Endothelial cell of umbilical vein (primary cell): ENCODE results near the gene CTNNA2. TPM values are rescaled to one million over a fixed set of nuclear protein-coding genes. Genes with fewer than 3 reads are reported as not detected.

Experiments used
- BruUV-seq: library from RNA; stranded (reverse); fragments of 400-500 nt; replicated peaks from 2 replicates; lab custom pipeline; 2021; lab: Mats Ljungman, UMichigan
- CTCF ChIA-PET: fragments of 300-600, 350-600 bp; sonication (Branson Sonifier 250); formaldehyde crosslinking; loops from one replicate; lab custom pipeline; 2021; ENCODE audit warnings: antibody characterized with exemption, inconsistent platforms; lab: Charles Lee
- POLR2A ChIA-PET: fragments of 300-600, 350-600 bp; sonication (Branson Sonifier 250); formaldehyde crosslinking; loops from one replicate; lab custom pipeline; 2021; ENCODE audit warnings: antibody characterized with exemption, inconsistent platforms; lab: Charles Lee
- DNase-seq: peaks from one replicate; pipeline ENCODE4 v3.0.0-alpha.2; 2011; ENCODE audit warnings: low read depth, low spot score
- FAIRE-seq: peaks from 2 replicates; lab custom pipeline; 2011; peaks lifted over from hg19 to GRCh38; lab: Jason Lieb, UNC
- H2AFZ ChIP-seq: 2 replicates; pipeline ENCODE4 v1.6.0; 2012; ENCODE audit warnings: low read depth, low read length, control low read depth, inconsistent platforms
- H3K27ac ChIP-seq: 2 replicates; pipeline ENCODE4 v1.5.1; 2011; ENCODE audit warnings: low read depth, mild to moderate bottlenecking, control low read depth, low read length, moderate library complexity; ENCODE audit not compliant: insufficient read depth
- H3K27me3 ChIP-seq, 2 experiments: 2 replicates each; pipeline versions ENCODE4 v1.6.0 to v1.6.1; 2011; ENCODE audit warnings: low read length in 2 of 2, mixed read lengths in 1 of 2; ENCODE audit not compliant: control insufficient read depth in 2 of 2, insufficient read depth in 2 of 2
- H3K36me3 ChIP-seq, 2 experiments: 2 replicates in 1 of 2; 3 replicates in 1 of 2; pipeline ENCODE4 v1.5.1; 2011; ENCODE audit warnings: low read length in 2 of 2, mild to moderate bottlenecking in 1 of 2, moderate library complexity in 1 of 2; ENCODE audit not compliant: control insufficient read depth in 2 of 2, insufficient read depth in 2 of 2; ENCODE audit errors: extremely low read depth in 1 of 2
- H3K4me1 ChIP-seq: 3 replicates; pipeline ENCODE4 v1.5.1; 2011; ENCODE audit warnings: mild to moderate bottlenecking, low read length; ENCODE audit not compliant: control insufficient read depth, insufficient read depth; ENCODE audit errors: extremely low read depth
- H3K4me2 ChIP-seq: 2 replicates; pipeline ENCODE4 v1.6.1; 2011; ENCODE audit warnings: low read length, control low read depth, mixed read lengths; ENCODE audit not compliant: insufficient read depth
- H3K4me3 ChIP-seq, 3 experiments: fragments of 200-600 bp in 1 of 3; sonication (generic), shearing (Covaris generic) in 1 of 3; replicated peaks in 1 of 3; 2 replicates each; pipeline ENCODE4 v1.5.1; 2011 to 2016; ENCODE audit warnings: control low read depth in 3 of 3, low read length in 3 of 3, mild to moderate bottlenecking in 2 of 3, inconsistent platforms in 1 of 3, low read depth in 1 of 3, moderate library complexity in 1 of 3; ENCODE audit not compliant: insufficient read depth in 1 of 3
- H3K79me2 ChIP-seq: 2 replicates; pipeline ENCODE4 v1.6.0; 2012; ENCODE audit warnings: low read length, inconsistent platforms; ENCODE audit not compliant: control insufficient read depth, insufficient read depth
- H3K9ac ChIP-seq: replicated peaks from 2 replicates; pipeline ENCODE3; 2011; ENCODE audit warnings: low read length, control low read depth; ENCODE audit not compliant: insufficient read depth; ENCODE audit errors: extremely low read depth
- H3K9me1 ChIP-seq: replicated peaks from 3 replicates; pipeline ENCODE4 v1.6.0; 2011; ENCODE audit warnings: mild to moderate bottlenecking, low read length; ENCODE audit not compliant: control insufficient read depth, insufficient read depth; ENCODE audit errors: extremely low read depth
- H3K9me3 ChIP-seq: replicated peaks from 2 replicates; pipeline ENCODE4 v1.5.1; 2012; ENCODE audit warnings: low read length, inconsistent platforms; ENCODE audit not compliant: control insufficient read depth, insufficient read depth
- H4K20me1 ChIP-seq: replicated peaks from 2 replicates; pipeline ENCODE3; 2011; ENCODE audit warnings: mild to moderate bottlenecking, low read length; ENCODE audit not compliant: control insufficient read depth, insufficient read depth; ENCODE audit errors: extremely low read depth
- CTCF ChIP-seq, 2 donors: IDR thresholded peaks; 1 replicate in 1 of 2; 2 replicates in 1 of 2; pipeline ENCODE4 v1.5.1; 2011; ENCODE audit warnings: low read length in 2 of 2, mild to moderate bottlenecking in 2 of 2, moderate library complexity in 2 of 2, control low read depth in 1 of 2, inconsistent platforms in 1 of 2, low read depth in 1 of 2; ENCODE audit not compliant: insufficient read depth in 1 of 2; ENCODE audit errors: extremely low read depth in 1 of 2
- EZH2 ChIP-seq: IDR thresholded peaks from 2 replicates; pipeline ENCODE4 v1.6.1; 2012; ENCODE audit warnings: borderline replicate concordance, low read depth, mild to moderate bottlenecking, moderate library complexity, low read length, inconsistent platforms; ENCODE audit not compliant: severe bottlenecking
- FOS ChIP-seq: IDR thresholded peaks from 2 replicates; pipeline ENCODE4 v1.6.1; 2011; ENCODE audit warnings: mild to moderate bottlenecking, low read length, moderate library complexity, borderline replicate concordance; ENCODE audit not compliant: insufficient read depth
- GATA2 ChIP-seq: IDR thresholded peaks from 2 replicates; pipeline ENCODE4 v1.7.0; 2011; ENCODE audit warnings: low read depth, mild to moderate bottlenecking, moderate library complexity, mixed read lengths, low read length; ENCODE audit not compliant: insufficient read length, insufficient read depth
- JUN ChIP-seq: IDR thresholded peaks from 2 replicates; pipeline ENCODE4 v1.6.1; 2011; ENCODE audit warnings: borderline replicate concordance, low read depth; ENCODE audit not compliant: insufficient read length, insufficient read depth
- MAX ChIP-seq: IDR thresholded peaks from 2 replicates; pipeline ENCODE4 v1.6.1; 2011; ENCODE audit not compliant: insufficient read depth, insufficient read length
- MYC ChIP-seq: IDR thresholded peaks from one replicate; pipeline ENCODE4 v1.6.1; 2011; ENCODE audit warnings: mild to moderate bottlenecking, low read depth, low read length
- POLR2A ChIP-seq: IDR thresholded peaks from 2 replicates; pipeline ENCODE4 v1.6.1; 2012; ENCODE audit warnings: low read depth, mild to moderate bottlenecking, control low read depth, low read length
- POLR2AphosphoS5 ChIP-seq: IDR thresholded peaks from 2 replicates; pipeline ENCODE4 v1.6.1; 2012; ENCODE audit warnings: low read depth, mild to moderate bottlenecking, control low read depth, low read length, moderate library complexity; ENCODE audit not compliant: insufficient read depth
- dilution Hi-C: fragments of 300-500 bp; cut with MboI; formaldehyde crosslinking; loops from one replicate; pipeline ENCODE4 v1.15.0; 2019; ENCODE audit warnings: low sequenced_read_pairs; ENCODE audit not compliant: extremely low pct_ligation_motif_present
- intact Hi-C: fragments of 100-400 bp; cut with micrococcal nuclease; formaldehyde crosslinking; loops from one replicate; pipeline ENCODE4 v1.10.0; 2022
- polyA plus RNA-seq, 4 experiments: library from polyadenylated mRNA; depleted of rRNA in 3 of 4; stranded (reverse) in 3 of 4; unstranded in 1 of 4; fragments of >200 nt; gene quantifications; 2 replicates each; pipeline versions ENCODE4 v1.2.1 to v1.2.3, GENCODE V29; 2011 to 2012; ENCODE audit warnings: missing spikeins in 1 of 4
- total RNA-seq: library from RNA; stranded (reverse); gene quantifications from 2 replicates; pipeline ENCODE4 v1.2.3, GENCODE V29; 2021

Gene CTNNA2
- total and polyA plus RNA-seq, 2 donors (not counting 3 experiments of a cell fraction or from before 2014, with no cell fraction given), result not detected

- FAIRE-seq (no peak), DNase-seq (no peak)
- dilution Hi-C loops (no loop called here), intact Hi-C loops (no loop called here)
- H2AFZ ChIP-seq, result no peak overlapping the region
- no peaks in the 10 kb centered on the region for H3K27me3 ChIP-seq
- H3K79me2 ChIP-seq, result no peaks in the 10 kb centered on the region
- no peaks in the 10 kb centered on the region for H4K20me1 ChIP-seq
- H3K36me3 ChIP-seq, result no peaks in the 10 kb centered on the region
- H3K4me3 ChIP-seq, result no peak overlapping the region
- no TSS peak for BruUV-seq
- no peaks in the 10 kb centered on the region for H3K4me1 ChIP-seq
- TF ChIP-seq FOS, result no peak
- no peak for TF ChIP-seq POLR2AphosphoS5
- TF ChIP-seq POLR2A, result no peak
- no peak for TF ChIP-seq JUN
- no peak for TF ChIP-seq EZH2
- TF ChIP-seq CTCF (IDR thresholded peaks at IDR 0.05; ENCODE audit: extremely low read depth in 1 of 2, insufficient read depth in 1 of 2, low read depth in 1 of 2, low read length in 2 of 2), result no peak
- H3K4me2 ChIP-seq, result no peak overlapping the region
- H3K9me3 ChIP-seq, result peaks cover 4% of the 10 kb centered on the region
- no peak overlapping the region for H3K9ac ChIP-seq
- no peak overlapping the region for H3K27ac ChIP-seq
- CTCF ChIA-PET, result no interaction called here
- POLR2A ChIA-PET, result no interaction called here
- no peaks in the 10 kb centered on the region for H3K9me1 ChIP-seq
These were observed 897.5 kb downstream of the CTNNA2 start for GRCh38 chr2:80410346-80410745.

- no peaks in the 10 kb centered on the region for H3K27me3 ChIP-seq
- H3K36me3 ChIP-seq, result no peaks in the 10 kb centered on the region
- H3K4me1 ChIP-seq, result no peaks in the 10 kb centered on the region
- no TSS peak for BruUV-seq
- H3K27ac ChIP-seq, result no peak overlapping the region
- FAIRE-seq (no peak), DNase-seq (no peak)
- H3K4me3 ChIP-seq, result no peak overlapping the region
- no peaks in the 10 kb centered on the region for H3K79me2 ChIP-seq
- no peak for TF ChIP-seq POLR2A
- no peak for TF ChIP-seq MYC
- no peak for TF ChIP-seq JUN
- no peak for TF ChIP-seq CTCF (IDR thresholded peaks at IDR 0.05; ENCODE audit: extremely low read depth in 1 of 2, insufficient read depth in 1 of 2, low read depth in 1 of 2, low read length in 2 of 2)
- TF ChIP-seq MAX, result no peak
- no peak for TF ChIP-seq POLR2AphosphoS5
- TF ChIP-seq GATA2, result no peak
- peaks cover 4% of the 10 kb centered on the region for H3K9me3 ChIP-seq
- H3K4me2 ChIP-seq, result no peak overlapping the region
- intact Hi-C loops, result no loop called here
- H2AFZ ChIP-seq, result no peak overlapping the region
- no peaks in the 10 kb centered on the region for H4K20me1 ChIP-seq
- dilution Hi-C loops, result no loop called here
- H3K9ac ChIP-seq, result no peak overlapping the region
- POLR2A ChIA-PET, result no interaction called here
- CTCF ChIA-PET, result no interaction called here
- H3K9me1 ChIP-seq, result no peaks in the 10 kb centered on the region
These were observed 900.3 kb downstream of the CTNNA2 start for GRCh38 chr2:80413136-80413535.
